ENCODE data around the gene CERS6. TPM values are rescaled to one million over a fixed set of nuclear protein-coding genes. Genes with fewer than 3 reads are reported as not detected.

The CERS6 gene
- total RNA-seq, 1 donor from 2014 or later = 21.8 TPM

DNA sequence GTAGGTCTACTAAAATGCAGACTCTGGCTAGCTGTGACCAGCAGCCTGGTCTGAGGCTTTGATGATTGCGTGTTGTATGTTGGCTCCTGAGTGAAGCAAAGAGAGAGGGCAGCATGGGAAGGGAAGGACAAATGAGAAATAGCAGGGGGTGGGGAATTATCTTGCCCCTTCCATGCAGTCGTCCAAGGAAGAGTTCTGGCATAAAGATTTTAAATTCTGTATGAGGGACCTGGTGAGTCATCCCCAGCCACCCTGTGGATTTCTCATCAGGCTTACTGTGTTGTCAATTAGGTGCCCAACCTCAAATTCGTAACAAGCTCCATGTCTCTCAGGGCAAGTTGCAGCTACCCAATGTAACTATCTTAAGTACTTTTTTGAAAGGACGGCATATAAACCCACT, 274.3 kb downstream of the CERS6 start:
- no peaks in the 10 kb centered on the region for H3K4me1 ChIP-seq
- H3K4me3 ChIP-seq = no peak overlapping the region
- H3K27me3 ChIP-seq (ENCODE audit: low read depth) = no peaks in the 10 kb centered on the region
- ATAC-seq (no peak), DNase-seq (no peak)
- no peak overlapping the region for H3K27ac ChIP-seq
- no peaks in the 10 kb centered on the region for H3K36me3 ChIP-seq
- no peaks in the 10 kb centered on the region for H3K9me3 ChIP-seq
- intact Hi-C loops (cut with DNase I) = no loop called here
- TF ChIP-seq, protein P1, sequence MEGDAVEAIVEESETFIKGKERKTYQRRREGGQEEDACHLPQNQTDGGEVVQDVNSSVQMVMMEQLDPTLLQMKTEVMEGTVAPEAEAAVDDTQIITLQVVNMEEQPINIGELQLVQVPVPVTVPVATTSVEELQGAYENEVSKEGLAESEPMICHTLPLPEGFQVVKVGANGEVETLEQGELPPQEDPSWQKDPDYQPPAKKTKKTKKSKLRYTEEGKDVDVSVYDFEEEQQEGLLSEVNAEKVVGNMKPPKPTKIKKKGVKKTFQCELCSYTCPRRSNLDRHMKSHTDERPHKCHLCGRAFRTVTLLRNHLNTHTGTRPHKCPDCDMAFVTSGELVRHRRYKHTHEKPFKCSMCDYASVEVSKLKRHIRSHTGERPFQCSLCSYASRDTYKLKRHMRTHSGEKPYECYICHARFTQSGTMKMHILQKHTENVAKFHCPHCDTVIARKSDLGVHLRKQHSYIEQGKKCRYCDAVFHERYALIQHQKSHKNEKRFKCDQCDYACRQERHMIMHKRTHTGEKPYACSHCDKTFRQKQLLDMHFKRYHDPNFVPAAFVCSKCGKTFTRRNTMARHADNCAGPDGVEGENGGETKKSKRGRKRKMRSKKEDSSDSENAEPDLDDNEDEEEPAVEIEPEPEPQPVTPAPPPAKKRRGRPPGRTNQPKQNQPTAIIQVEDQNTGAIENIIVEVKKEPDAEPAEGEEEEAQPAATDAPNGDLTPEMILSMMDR (IDR thresholded peaks at IDR 0.05) = no peak

DNA sequence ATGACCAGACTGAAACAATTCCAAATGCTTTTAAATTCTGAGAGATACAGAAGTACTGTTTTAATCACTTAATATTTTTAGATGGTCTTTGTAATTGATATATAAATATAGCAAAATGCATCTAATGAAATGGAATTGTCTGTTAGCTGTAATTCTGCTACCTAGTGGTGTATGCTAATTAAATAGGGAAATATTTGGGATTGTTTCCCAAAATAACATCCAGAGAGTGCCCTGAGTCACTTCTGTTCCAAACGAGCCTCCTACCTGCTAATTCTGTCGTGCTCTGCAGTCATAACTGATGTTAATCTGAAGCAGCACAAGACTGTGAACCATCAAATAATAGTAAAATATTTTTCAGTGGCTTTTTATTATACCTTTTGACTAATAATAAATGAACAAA, 274.9 kb downstream of the CERS6 start:
- TF ChIP-seq, protein P1 (IDR thresholded peaks at IDR 0.05) = no peak
- intact Hi-C loops (cut with DNase I) = no loop called here
- Histone ChIP-seq H3K4me3 (no peak overlapping the region), H3K27ac (no peak overlapping the region), H3K27me3 (ENCODE audit: low read depth) (no peaks in the 10 kb centered on the region), H3K4me1 (no peaks in the 10 kb centered on the region), H3K9me3 (no peaks in the 10 kb centered on the region), H3K36me3 (no peaks in the 10 kb centered on the region)
- DNase-seq (no peak), ATAC-seq (no peak)

DNA sequence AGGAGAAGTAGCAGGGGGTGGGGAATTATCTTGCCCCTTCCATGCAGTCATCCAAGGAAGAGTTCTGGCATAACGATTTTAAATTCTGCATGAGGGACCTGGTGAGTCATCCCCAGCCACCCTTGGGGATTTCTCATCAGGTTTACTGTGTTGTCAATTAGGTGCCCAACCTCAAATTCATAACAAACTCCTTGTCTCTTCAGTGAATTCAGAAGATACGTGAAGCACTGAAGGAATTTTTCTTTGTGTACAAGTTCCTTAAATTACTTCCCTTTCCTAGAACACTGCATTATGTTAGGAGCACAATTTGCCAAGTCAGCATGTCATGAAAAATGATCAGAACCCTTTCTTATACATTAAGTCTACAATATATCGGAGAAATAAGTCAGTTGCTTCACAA, 275.5 kb downstream of the CERS6 start:
- ATAC-seq = no peak
- no peaks in the 10 kb centered on the region for H3K9me3 ChIP-seq
- no peaks in the 10 kb centered on the region for H3K4me1 ChIP-seq
- no peak overlapping the region for H3K27ac ChIP-seq
- intact Hi-C loops (cut with DNase I) = no loop called here
- H3K4me3 ChIP-seq = no peak overlapping the region
- DNase-seq = no peak
- TF ChIP-seq, protein P1 (IDR thresholded peaks at IDR 0.05) = no peak
- no peaks in the 10 kb centered on the region for H3K36me3 ChIP-seq
- no peaks in the 10 kb centered on the region for H3K27me3 ChIP-seq (ENCODE audit: low read depth)

DNA sequence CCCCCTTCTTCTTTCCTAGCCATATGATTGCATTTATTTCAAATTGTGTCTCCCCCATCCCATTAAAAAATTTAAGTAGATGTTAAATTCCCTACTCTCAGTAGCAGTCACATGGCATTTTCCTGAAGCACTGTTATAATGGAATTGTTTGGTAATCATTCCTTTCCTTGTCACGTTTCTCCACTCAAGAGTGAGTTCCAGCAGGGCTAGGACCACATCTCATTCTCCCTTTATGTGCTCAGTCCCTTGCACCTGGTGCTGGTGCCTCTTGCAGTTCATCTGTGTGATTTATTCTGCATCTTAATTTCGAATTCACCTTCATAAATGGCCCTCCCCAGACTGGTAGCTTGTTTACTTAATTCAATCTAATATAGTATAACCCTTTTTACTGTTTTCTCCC, 276.0 kb downstream of the CERS6 start:
- intact Hi-C loops (cut with DNase I) = no loop called here

DNA sequence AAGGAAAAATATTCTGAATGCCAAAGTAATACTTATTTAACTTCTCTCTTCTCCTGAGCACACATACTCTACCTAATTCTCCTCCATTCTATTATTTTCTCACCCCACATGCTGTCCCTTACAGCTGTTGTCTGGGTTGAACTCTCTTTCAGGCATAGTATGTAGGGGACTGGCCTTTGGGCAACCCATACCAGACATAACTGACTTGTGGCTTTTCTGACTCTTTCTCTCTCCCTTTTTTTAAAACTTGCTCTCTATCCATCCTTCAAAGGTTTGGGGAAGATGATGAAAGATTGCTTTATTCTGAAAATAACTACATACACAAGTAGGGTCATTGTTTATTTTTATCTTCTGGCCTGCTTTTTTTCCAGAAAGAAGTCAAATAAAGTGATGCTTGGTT, 276.4 kb downstream of the CERS6 start:
- Histone ChIP-seq H3K27me3 (ENCODE audit: low read depth) (no peaks in the 10 kb centered on the region), H3K4me1 (no peaks in the 10 kb centered on the region), H3K9me3 (no peaks in the 10 kb centered on the region), H3K27ac (no peak overlapping the region), H3K4me3 (no peak overlapping the region), H3K36me3 (no peaks in the 10 kb centered on the region)
- DNase-seq (no peak), ATAC-seq (no peak)
- TF ChIP-seq, protein P1 (IDR thresholded peaks at IDR 0.05) = no peak
- intact Hi-C loops (cut with DNase I) = no loop called here

More for the DNA sequence above, 276.0 kb downstream of the CERS6 start:
- Histone ChIP-seq H3K36me3 (no peaks in the 10 kb centered on the region), H3K27ac (no peak overlapping the region), H3K9me3 (no peaks in the 10 kb centered on the region), H3K4me1 (no peaks in the 10 kb centered on the region), H3K27me3 (ENCODE audit: low read depth) (no peaks in the 10 kb centered on the region), H3K4me3 (no peak overlapping the region)
- ATAC-seq (no peak), DNase-seq (no peak)
- TF ChIP-seq, protein P1 (IDR thresholded peaks at IDR 0.05) = no peak
